Esophagus (tissue), 2 donors: ENCODE data around the gene SERPINA10. TPM values are rescaled to one million over a fixed set of nuclear protein-coding genes. Genes with fewer than 3 reads are reported as not detected.
"Not testable (repeated sequence)": the region's sequence is repeated elsewhere in the genome, so short reads cannot be mapped to it uniquely, and the experiment has no call there.

Experiments
- H3K27ac ChIP-seq, 2 donors: one replicate each; pipeline ENCODE4 v1.5.1; 2013; ENCODE audit warnings: low read depth in 2 of 2, mild to moderate bottlenecking in 2 of 2, inconsistent platforms in 1 of 2, low read length in 1 of 2, moderate library complexity in 1 of 2
- H3K27me3 ChIP-seq, 2 donors: one replicate each; pipeline ENCODE4 v1.6.1; 2013; ENCODE audit warnings: low read length in 2 of 2, control low read depth in 1 of 2, mild to moderate bottlenecking in 1 of 2; ENCODE audit not compliant: insufficient read depth in 2 of 2, control insufficient read depth in 1 of 2
- H3K36me3 ChIP-seq, 2 donors: one replicate each; pipeline ENCODE4 v1.6.1; 2013; ENCODE audit warnings: low read length in 1 of 2; ENCODE audit not compliant: control insufficient read depth in 2 of 2, insufficient read depth in 2 of 2
- H3K4me1 ChIP-seq, 2 donors: one replicate each; pipeline ENCODE4 v1.6.1; 2013; ENCODE audit warnings: low read length in 1 of 2; ENCODE audit not compliant: control insufficient read depth in 2 of 2, insufficient read depth in 2 of 2
- H3K4me3 ChIP-seq, 2 donors: one replicate each; pipeline ENCODE4 v1.5.1; 2013; ENCODE audit warnings: low read length in 2 of 2, mild to moderate bottlenecking in 2 of 2, low read depth in 1 of 2, moderate library complexity in 1 of 2
- H3K9me3 ChIP-seq, 2 donors: one replicate each; pipeline ENCODE4 v1.6.1; 2013; ENCODE audit warnings: mild to moderate bottlenecking in 2 of 2, low read depth in 1 of 2, low read length in 1 of 2, moderate library complexity in 1 of 2; ENCODE audit not compliant: control insufficient read depth in 2 of 2, insufficient read depth in 1 of 2
- WGBS, 2 donors: extraction: QIAGEN DNeasy Blood & Tissue Kit; methylation state at CpG; one replicate each; pipeline ENCODE4 v1.1.7; 2013; 5-methylcytosine and 5-hydroxymethylcytosine counted together
- polyA plus RNA-seq, 2 donors: library from polyadenylated mRNA; stranded (reverse); fragments of 200-250 nt; gene quantifications; one replicate each; pipeline ENCODE4 v1.2.3, GENCODE V29; 2013
- donor health status: healthy with polysubstance abuse.
- donor health status: Bipolar disorder and iron deficiency.

Gene SERPINA10
- polyA plus RNA-seq, 2 donors, result not detected

DNA sequence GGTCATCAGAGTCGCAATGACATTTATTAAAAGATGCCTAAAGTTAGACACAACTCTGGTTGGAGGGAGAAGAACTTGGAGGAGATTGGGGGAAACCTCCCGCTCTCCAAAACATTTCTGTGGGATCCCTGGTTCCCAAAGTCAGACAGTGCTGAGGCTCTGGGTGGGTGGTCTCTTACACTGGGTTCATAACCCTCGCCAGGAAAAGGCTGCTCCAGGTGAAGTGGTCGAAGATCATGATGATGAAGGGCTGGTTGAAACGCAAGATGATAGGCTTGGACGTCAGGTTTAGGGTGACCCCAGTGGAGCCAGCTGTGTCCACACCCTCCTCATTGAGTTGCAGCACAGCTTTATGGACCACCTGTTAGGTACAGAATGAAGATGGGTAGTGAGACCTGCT is 11.2 kb upstream of the SERPINA10 start:
- peaks cover 3 to 7% of the 10 kb centered on the region in 2 donors for H3K9me3 ChIP-seq
- WGBS, 2 donors, result 89 to 91% methylated on average over 6 of the region's 6 CpGs
- no peak overlapping the region for H3K27ac ChIP-seq
- H3K4me3 ChIP-seq, result no peak overlapping the region
- H3K27me3 ChIP-seq, result no peaks in the 10 kb centered on the region
- H3K36me3 ChIP-seq, result no peaks in the 10 kb centered on the region
- no peaks in the 10 kb centered on the region for H3K4me1 ChIP-seq

DNA sequence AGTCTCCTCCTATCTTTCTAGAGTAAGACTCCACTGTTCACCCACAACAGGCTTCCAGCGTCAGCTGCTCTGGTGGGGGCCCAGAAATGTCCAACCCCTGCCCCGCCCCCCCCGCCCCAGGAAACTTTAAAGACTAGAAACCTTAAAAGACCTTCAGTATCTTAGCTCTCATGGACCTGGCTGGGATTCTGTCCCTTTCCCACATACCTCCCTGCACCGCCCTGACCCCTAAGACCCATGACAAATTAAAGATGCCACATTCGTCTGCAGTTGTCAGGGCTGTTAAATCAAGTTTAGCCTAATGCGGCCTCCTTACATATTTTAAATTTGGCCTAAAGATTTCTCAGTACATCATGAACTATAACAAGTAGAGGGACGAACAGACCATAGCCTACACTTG is 10.0 kb upstream of the SERPINA10 start:
- Histone ChIP-seq H3K4me3 (no peak overlapping the region), H3K27ac (no peak overlapping the region), H3K4me1 (no peaks in the 10 kb centered on the region), H3K9me3 (peaks cover 0 to 3% of the 10 kb centered on the region in 2 donors), H3K36me3 (no peaks in the 10 kb centered on the region), H3K27me3 (no peaks in the 10 kb centered on the region)
- WGBS, 2 donors, result 82 to 84% methylated on average over 7 of the region's 7 CpGs

GRCh38 chr14:94298130-94298529 is 5.1 kb upstream of the SERPINA10 start:
- H3K4me3 ChIP-seq, result no peak overlapping the region
- no peaks in the 10 kb centered on the region for H3K36me3 ChIP-seq
- H3K9me3 ChIP-seq, result no peaks in the 10 kb centered on the region
- 92 to 94% methylated on average over 15 of the region's 15 CpGs for WGBS, 2 donors
- no peaks in the 10 kb centered on the region for H3K4me1 ChIP-seq
- no peaks in the 10 kb centered on the region for H3K27me3 ChIP-seq
- H3K27ac ChIP-seq, result no peak overlapping the region

- H3K36me3 ChIP-seq, H3K27me3 ChIP-seq, H3K4me3 ChIP-seq, H3K4me1 ChIP-seq, H3K27ac ChIP-seq, H3K9me3 ChIP-seq: not testable (repeated sequence)
- WGBS, 2 donors, result 72 to 75% methylated on average over 4 of the region's 4 CpGs
These were observed 3.1 kb upstream of the SERPINA10 start for GRCh38 chr14:94296181-94296545.

DNA sequence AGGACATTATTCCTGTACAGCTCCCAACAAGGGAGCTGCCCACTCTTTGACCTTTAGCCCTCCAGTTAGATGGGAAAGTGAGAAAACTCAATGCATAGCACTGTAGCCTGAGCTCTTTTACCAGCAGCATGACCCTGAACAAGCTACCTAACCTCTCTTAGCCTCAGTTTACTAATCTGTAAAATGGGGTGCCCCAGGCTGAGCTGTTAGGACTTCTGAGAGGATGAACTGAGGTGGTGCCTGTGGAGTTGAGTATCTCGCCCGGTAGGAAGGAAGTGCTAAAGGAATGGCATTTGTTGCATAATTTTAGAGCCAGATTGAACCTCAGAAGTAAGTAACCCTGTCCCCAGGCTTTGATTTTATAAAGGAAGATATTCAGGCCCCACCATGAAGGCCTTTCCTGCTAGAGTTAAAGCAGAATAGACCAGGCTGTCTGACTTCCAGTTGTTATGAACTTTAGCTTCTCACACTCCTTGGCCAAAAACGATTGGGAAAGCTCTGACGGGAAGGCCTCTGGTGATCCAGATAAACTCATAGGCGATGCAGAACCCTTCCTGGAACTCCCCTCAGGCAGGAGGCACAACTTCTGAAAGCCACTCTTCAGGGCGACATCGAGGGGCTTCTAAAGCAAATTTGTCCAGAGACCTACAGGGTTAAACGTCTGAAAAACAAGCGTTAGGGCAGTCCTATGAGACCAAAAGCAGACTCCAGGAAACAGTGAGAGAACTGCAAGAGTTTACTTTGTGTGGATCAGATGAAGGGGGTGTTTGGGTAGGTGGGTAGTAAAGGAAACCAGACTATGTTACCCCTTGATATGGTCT is 2.5 kb upstream of the SERPINA10 start:
- no peak overlapping the region for H3K4me3 ChIP-seq
- no peaks in the 10 kb centered on the region for H3K36me3 ChIP-seq
- no peaks in the 10 kb centered on the region for H3K27me3 ChIP-seq
- 77 to 78% methylated on average over 9 of the region's 9 CpGs for WGBS, 2 donors
- H3K4me1 ChIP-seq, result no peaks in the 10 kb centered on the region
- no peaks in the 10 kb centered on the region for H3K9me3 ChIP-seq
- H3K27ac ChIP-seq, result no peak overlapping the region

GRCh38 chr14:94293578-94293924 is 483 bp upstream of the SERPINA10 start:
- 64 to 71% methylated on average over 3 of the region's 3 CpGs for WGBS, 2 donors
- Histone ChIP-seq H3K4me1 (peaks cover 2 to 10% of the 10 kb centered on the region in 2 donors), H3K36me3 (no peaks in the 10 kb centered on the region), H3K27ac (no peak overlapping the region), H3K4me3 (no peak overlapping the region), H3K27me3 (no peaks in the 10 kb centered on the region), H3K9me3 (peaks cover 0 to 2% of the 10 kb centered on the region in 2 donors)

DNA sequence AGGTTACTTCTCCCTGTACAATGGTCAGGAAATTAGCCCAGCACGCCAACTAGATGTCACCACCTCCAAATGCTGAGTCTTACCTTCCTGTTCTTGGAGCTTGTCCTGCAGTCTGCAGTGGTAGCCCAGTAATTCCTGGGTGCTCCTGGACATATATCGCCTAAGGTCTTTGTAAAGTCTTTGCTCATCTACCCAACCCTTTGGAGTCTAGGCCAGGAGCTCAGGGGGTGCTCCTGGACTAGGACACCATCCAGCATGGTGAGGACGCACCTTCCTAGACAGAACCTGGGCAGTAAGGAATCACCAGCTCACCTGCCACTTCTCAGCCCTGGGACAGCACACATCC is 569 bp downstream of the SERPINA10 start:
- peaks cover 2 to 10% of the 10 kb centered on the region in 2 donors for H3K4me1 ChIP-seq
- no peaks in the 10 kb centered on the region for H3K27me3 ChIP-seq
- H3K4me3 ChIP-seq, result no peak overlapping the region
- no peaks in the 10 kb centered on the region for H3K36me3 ChIP-seq
- H3K27ac ChIP-seq, result no peak overlapping the region
- H3K9me3 ChIP-seq, result peaks cover 0 to 2% of the 10 kb centered on the region in 2 donors
- 93 to 95% methylated on average over 3 of the region's 3 CpGs for WGBS, 2 donors

DNA sequence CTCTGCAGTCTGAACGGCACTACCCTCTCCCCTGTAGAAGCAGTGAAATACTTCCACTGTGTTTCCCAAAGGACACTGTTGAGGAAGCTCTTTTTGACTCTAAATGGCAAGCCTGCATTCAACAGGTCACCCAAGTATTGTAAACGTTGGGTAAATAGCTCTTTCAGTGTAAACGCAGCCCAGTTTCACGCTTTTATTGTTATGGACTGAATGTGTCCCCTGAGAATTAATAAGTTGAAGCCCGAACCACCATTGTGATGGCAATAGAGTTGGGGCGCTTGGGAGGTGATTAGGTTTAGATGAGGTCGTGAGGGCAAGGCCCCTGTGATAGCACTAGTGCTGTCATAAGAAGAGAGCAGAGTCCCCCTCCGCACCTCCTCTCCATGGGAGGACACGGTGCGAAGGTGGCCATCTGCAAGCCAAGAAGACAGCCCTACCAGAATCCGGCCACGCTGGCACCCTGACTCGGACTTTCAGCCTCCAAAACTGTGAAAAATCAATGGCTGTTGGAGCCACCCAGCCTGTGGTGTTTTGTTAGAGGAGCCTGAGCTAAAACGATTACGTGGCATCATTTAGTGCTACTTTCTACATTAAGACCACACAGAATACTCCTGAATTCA is 1.1 kb downstream of the SERPINA10 start:
- peaks cover 0 to 2% of the 10 kb centered on the region in 2 donors for H3K9me3 ChIP-seq
- H3K4me3 ChIP-seq, result no peak overlapping the region
- H3K27ac ChIP-seq, result no peak overlapping the region
- H3K4me1 ChIP-seq, result peaks cover 2 to 10% of the 10 kb centered on the region in 2 donors
- H3K27me3 ChIP-seq, result no peaks in the 10 kb centered on the region
- no peaks in the 10 kb centered on the region for H3K36me3 ChIP-seq
- 85 to 86% methylated on average over 15 of the region's 15 CpGs for WGBS, 2 donors

DNA sequence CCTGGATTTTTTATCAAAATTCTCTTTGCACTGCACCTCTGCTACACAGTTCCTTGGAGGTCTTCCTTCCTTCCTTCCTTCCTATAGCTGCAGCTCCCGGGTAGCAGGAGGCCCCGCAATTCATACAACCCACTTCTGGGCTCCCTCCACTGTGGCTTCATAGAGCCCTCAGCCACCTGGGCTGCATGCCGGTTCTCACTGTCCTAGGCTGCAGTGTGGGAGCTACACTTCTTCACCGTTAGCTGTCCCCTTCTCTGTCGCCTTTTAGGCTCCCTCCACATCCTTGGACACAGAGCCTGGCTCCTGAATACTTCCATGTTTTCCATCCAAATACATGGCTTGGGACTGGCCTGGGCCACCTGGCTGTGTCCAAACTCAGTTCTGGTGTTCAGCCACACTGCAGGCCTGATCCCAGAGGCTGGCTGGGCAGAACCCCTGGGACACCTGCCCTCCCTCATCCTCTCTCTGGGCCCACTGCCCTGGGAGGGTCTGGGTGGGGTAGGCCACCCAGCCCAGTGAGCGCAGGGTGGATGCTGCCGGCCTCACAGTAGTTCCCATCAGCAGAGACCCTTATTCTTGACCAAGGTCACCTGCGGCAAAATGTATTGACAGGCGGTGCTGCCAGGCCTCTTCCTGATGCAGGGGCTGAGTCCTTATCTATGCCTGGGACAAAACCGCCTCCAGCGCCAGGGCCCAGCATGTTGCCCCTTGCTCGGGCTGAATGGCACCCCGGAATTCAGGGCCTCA is 1.7 kb downstream of the SERPINA10 start:
- WGBS, 2 donors, result 90 to 92% methylated on average over 13 of the region's 13 CpGs
- H3K27ac ChIP-seq, result no peak overlapping the region
- no peaks in the 10 kb centered on the region for H3K27me3 ChIP-seq
- peaks cover 2 to 10% of the 10 kb centered on the region in 2 donors for H3K4me1 ChIP-seq
- peaks cover 0 to 2% of the 10 kb centered on the region in 2 donors for H3K9me3 ChIP-seq
- H3K4me3 ChIP-seq, result no peak overlapping the region
- H3K36me3 ChIP-seq, result no peaks in the 10 kb centered on the region
